Ramos (cell line): ENCODE results near the gene DNAAF5.
"Not testable (repeated sequence)": the region's sequence is repeated elsewhere in the genome, so short reads cannot be mapped to it uniquely, and the experiment has no call there.

Experiments used
- in situ Hi-C: fragments of 300-500 bp; cut with MboI; formaldehyde crosslinking; loops from one replicate; pipeline ENCODE4 v1.14.3; 2022; ENCODE audit warnings: low sequenced_read_pairs; ENCODE audit not compliant: unreplicated experiment

DNAAF5 gene

DNA sequence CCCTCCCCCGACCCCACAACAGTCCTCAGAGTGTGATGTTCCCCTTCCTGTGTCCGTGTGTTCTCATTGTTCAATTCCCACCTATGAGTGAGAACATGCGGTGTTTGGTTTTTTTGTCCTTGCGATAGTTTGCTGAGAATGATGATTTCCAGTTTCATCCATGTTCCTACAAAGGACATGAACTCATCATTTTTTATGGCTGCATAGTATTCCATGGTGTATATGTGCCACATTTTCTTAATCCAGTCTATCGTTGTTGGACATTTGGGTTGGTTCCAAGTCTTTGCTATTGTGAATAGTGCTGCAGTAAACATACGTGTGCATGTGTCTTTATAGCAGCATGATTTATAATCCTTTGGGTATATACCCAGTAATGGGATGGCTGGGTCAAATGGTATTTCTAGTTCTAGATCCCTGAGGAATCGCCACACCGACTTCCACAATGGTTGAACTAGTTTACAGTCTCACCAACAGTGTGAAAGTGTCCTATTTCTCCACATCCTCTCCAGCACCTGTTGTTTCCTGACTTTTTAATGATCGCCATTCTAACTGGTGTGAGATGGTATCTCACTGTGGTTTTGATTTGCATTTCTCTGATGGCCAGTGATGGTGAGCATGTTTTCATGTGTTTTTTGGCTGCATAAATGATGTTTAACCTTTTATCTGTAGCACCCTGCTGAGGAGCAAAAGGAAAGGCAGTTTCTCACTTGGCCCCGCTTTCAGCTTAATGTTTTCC, 70.1 kb downstream of the DNAAF5 start:
- in situ Hi-C loops, result not testable (repeated sequence)

DNA sequence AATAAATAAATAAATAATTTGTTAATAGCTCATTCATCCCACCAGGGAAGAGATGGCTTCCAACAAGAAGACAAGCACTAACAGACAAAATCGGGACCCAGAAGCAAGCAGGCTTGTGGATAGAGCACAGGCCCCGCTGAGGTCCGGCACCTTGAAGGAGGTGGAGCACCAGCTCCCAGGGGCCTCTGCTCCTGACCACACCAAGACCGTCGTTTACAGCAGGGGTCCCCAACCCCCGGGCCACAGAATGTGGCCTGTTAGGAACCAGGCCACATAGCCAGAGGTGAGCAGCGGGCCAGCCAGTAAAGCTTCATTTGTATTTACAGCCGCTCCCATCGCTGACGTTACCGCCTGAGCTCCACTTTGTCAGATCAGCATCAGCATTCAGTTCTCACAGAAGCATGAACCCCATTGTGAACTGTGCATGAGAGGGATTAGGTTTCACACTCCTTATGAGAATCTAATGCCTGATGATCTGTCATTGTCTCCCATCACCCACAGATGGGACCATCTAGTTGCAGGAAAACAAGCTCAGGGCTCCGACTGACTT, 72.5 kb downstream of the DNAAF5 start:
- in situ Hi-C loops, result no loop called here

DNA sequence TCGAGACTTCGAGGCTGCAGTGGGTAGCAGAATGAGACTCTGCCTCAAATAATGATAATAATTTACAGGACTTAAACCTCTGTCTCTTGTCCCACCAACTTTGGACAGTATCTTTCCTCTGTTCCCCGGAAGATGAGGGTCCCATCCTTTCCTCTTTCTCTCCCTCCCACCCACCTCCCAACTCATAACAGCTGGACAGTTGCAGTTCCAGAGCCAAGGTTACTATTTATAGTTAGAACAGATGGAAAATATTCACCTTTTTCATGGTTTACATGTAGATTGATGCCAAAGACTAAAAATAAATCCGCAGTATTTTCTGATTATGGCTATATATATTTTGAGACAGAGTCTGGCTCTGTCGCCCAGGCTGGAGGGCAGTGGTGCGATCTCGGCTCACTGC, 74.2 kb downstream of the DNAAF5 start:
- in situ Hi-C loops, result no loop called here

DNA sequence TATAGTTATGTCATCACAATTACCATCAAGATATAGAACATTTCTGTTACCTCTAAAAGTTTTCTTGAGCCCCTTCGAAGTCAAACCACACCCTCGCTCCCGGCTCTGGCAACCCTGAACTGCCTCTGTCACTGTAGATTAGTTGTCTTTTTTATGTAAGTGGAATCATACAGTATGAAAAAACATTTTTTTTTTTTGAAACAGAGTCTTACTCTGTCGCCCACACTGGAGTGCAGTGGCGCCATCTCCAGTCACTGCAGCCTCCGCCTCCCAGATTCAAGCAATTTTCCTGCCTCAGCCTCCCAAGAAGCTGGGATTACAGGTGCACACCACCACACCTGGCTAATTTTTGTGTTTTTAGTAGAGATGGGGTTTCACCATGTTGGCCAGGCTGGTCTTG, 74.9 kb downstream of the DNAAF5 start:
- in situ Hi-C loops, result not testable (repeated sequence)

DNA sequence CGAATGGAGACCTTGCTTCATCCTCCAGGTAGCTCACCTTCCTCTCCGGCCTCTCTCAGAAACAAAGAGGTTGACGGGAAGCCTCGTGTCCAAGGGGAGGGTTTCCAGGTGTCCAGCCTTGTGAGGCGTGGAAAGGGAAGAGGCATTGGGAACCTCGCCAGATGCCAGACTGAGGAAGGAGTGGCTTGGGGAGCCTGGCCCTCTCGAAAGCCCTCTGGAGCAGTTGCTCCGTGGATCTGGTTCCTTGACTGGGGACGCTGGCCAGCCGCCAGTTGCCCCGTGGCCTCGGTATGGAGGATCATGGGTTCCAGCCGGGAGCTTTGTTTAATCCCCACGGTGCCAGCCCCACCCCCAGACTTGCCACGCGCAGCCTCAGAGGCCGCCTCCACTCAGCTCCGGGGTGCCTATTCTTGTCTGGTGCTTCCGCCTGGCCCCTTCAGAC, 75.5 kb downstream of the DNAAF5 start:
- in situ Hi-C loops, result no loop called here

DNA sequence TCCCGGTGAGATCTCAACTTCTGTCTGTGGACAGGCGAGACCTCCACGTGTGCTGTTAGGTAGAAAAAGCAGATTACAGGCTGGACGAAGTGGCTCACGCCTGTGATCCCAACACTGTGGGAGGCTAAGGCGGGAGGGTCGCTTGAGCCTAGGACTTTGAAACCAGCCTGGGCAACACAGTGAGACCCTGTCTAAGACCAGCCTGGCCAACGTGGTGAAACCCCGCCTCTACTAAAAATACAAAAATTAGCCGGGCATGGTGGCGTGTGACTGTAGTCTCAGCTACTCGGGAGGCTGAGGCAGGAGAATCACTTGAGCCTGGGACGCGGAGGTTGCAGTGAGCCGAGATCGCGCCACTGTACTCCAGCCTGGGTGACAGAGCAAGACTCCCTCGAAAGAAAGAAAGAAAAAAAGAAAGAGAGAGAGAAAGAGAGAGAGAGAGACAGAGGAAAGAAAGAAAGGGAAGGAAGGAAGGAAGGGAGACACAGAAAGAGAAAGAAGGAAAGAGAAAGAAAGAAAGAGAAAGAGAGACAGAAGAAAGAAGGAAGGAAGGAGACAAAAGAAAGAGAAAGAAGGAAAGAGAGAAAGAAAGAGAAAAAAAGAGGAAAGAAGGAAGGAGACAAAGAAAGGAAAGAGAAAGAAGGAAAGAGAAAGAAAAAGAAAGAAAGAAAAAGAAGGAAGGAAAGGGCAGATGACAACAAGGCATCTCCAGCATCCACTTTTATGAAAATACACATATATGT, 76.2 kb downstream of the DNAAF5 start:
- in situ Hi-C loops, result no loop called here

DNA sequence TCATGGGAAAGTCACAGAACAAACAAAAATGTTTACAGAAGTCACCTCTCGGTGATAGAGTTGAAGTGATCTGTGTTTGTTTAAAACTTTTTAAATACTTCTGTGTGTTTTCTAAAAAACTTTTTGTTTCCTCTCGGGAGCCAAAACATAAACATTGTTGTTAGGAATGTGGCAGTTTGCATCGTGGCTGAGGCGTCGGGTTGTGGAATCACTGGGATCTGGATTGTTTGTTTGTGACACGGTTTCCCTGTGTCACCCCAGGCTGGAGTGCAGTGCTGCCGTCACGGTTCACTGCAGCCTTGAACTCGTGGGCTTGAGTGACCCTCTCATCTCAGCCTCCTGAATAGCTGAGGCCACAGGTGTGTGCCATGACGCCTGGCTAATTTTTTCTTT, 76.7 kb downstream of the DNAAF5 start:
- in situ Hi-C loops, result no loop called here

DNA sequence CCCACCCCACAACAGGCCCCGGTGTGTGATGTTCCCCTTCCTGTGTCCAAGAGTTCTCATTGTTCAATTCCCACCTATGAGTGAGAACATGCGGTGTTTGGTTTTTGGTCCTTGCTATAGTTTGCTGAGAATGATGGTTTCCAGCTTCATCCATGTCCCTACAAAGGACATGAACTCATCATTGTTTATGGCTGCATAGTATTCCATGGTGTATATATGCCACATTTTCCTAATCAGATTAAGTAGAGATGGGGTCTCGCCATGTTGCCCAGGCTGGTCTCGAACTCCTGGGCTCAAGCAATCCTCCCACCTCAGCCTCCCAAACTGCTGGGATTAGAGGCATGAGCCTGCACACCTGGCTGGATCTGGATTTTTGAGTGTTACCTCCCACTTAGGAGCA, 77.3 kb downstream of the DNAAF5 start:
- in situ Hi-C loops, result not testable (repeated sequence)

DNA sequence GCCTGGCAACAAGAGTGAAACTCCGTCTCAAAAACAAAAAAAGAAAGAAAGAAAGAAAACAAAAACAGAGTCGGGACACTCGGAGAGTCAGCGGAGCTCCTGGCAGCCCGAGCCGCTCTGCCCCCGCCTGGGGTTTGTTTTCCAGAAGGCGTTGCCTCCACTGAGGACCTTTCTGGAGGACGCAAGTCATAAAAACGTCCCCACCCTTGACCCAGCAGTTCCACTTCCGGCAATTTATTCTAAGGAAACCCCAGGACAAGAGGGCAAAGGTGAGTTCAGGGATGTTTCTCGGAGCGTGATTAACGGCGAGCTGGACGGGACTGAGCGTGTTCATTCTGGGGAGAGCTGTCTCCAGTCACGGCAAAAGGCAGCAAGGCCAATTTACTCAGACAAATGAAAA, 78.8 kb downstream of the DNAAF5 start:
- in situ Hi-C loops, result no loop called here

DNA sequence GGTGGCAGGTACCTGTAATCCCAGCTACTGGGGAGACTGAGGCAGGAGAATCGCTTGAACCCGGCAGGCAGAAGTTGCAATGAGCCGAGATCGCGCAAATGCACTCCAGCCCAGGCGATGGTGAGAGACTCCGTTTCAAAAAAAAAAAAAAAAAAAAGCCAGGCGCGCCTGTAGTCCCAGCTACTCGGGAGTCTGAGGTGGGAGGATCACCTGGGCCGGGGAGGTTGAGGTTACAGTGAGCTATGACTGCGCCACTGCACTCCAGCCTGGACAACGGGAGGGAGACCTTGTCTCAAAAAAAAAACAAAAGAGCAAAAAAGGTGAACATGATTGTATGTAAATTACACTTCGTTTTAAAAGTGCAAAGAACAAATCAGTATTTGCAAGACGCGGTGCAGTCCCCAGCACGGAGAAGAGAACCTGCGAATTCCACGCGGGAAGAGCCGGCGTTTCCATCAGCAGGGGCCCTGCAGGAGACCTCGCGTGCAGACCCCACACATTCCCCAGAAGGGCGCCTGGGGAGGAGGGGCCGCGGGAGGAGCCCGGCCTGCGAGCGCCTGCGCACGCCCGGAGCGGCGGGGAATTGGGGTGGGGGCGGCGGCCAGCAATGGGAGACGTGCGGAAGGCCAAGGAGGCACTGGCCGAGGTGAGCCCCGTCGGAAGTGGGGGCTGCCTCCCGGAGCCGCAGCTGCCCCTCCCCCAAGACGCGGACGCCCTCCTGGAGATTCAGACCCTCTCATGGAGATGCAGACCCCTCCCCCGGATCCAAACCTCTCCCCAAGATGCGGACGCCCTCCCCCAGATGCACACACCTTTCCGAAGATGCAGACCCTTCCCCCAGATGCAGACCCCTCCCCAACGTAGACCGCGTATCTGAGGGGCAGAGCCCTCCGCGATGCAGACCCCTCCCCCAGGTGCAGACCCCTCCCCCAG, 89.1 kb downstream of the DNAAF5 start:
- in situ Hi-C loops, result no loop called here

DNA sequence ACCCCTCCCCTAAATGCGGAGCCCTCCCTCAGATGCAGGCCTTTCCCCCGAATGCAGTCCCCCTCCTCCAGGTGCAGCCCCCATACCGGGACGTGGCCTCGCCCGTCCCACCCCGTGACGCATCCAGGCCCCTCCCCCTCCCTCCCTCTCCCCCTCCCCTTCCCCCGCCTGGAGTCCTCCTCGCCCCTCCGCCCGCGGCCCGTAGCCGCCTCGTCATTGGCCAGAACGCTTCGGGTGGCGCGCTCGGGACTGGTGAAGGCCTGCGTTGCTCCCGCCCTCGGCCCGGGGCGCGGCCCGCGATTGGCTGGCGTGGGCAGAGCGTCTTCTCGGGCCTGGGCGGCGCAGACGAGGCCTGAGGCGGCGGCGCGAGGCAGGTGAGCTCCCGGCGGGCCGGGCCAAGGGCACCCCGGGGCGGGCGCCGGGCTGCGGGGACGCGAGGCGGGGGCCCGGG, 89.8 kb downstream of the DNAAF5 start:
- in situ Hi-C loops, result no loop called here

DNA sequence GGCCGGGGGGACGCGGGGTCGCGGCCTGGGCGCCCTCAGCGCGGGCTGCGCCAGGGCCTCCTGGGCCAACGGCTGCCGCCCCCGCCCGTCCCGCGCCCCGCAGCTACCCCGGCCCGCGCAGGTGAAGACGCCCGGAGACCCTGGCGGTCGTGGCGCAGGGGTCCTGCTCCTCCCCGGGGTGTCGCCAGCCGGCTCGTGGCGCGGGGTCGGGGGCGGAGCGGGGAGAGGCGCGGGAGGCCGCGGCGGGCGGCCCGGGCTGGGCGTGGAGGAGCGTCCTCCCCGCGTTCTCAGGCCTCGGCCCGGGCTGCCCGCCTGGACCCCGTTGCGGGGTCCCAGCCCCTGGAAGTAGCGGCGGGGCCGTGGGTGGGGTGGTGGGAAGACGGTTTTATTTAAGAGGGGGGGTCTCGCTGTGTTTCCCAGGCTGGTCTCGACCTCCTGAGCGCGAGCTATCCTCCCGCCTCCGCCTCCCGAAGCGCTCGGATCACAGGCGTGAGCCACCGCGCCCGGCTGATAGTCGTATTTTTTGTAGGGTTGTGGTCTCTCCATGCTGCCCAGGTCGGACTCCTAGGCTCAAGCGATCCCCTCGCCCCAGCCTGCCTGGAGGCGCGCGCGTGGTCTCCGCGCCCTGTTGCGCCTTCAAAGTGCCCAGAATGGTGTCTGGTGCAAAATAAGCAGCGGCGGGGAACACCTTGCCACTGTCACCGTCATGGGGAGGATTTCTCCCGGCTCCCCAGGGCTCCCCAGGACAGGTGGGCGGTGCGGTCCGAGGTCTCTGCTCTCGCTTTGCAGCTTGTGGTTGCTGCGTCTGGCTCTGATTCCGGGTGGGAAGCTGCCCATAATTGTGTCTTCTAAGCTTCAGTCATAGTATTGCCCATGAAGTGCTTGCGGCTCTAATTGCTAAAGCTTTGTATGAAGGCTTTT, 90.5 kb downstream of the DNAAF5 start:
- in situ Hi-C loops, result no loop called here

DNA sequence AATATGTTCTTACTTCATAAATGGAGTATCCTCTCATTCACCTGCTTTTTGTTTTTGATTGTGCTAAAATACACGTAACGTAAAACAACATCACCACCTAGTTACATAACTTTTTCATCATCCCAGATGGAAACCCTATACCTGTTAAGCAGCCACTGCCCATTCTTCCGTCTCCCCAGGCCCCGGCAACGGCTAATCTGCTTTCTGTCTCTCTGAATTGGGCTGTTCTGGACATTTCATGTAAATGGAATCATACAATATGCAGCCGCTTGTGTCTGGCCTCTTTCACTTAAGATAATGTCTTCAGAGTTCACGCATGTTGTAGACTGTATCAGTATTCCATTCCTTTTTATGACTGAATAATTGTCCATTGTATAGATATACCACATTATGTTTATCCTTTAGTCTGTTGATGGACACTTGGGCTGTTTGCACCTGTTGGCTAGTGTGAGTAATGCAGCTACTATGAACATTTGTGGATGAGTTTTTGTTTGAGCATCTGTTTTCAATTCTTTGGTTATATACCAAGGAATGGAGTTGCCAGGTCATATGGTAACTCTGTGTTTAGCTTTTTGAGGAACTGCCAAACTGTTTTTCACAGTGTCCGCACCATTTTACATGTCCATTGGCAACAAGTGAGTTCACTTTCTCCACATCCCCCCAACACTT, 91.7 kb downstream of the DNAAF5 start:
- in situ Hi-C loops, result no loop called here

DNA sequence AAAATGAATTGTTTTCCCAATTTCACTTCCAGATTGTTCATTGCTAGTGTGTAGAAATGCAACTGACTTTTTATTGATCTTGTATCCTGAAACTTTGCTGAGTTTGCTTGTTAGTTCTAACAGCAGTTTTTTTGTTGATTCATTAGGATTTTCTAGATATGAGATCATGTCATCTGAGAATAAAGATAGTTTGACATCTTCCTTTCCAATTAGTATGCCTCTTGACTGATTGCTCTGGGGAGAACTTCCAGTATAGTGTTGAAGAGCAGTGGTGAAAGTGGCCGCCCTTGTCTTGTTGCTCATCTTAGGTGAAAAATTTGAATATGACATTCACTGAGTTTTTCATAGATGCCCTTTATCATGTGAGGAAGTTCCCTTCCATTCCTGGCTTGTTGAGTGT, 93.8 kb downstream of the DNAAF5 start:
- in situ Hi-C loops, result no loop called here

DNA sequence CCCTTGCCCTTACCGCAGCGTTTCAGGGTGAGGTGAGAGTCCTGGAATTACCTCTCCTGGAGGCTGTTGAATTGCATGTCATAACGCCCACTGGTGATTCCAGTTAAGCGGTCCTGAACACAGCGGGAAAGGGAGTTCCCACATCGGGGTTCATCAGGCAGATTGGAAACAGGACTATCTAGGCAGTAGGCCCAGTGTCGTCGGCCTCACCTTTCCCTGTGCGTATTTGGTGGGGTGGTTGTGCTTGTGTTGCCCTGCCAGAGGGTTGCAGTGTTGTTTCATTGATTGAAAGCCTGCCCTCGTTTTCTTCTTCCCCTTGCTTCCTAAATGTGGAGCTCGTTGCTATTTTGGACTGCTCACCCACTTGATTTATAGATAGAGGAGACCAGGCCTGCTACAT, 95.2 kb downstream of the DNAAF5 start:
- in situ Hi-C loops, result no loop called here

DNA sequence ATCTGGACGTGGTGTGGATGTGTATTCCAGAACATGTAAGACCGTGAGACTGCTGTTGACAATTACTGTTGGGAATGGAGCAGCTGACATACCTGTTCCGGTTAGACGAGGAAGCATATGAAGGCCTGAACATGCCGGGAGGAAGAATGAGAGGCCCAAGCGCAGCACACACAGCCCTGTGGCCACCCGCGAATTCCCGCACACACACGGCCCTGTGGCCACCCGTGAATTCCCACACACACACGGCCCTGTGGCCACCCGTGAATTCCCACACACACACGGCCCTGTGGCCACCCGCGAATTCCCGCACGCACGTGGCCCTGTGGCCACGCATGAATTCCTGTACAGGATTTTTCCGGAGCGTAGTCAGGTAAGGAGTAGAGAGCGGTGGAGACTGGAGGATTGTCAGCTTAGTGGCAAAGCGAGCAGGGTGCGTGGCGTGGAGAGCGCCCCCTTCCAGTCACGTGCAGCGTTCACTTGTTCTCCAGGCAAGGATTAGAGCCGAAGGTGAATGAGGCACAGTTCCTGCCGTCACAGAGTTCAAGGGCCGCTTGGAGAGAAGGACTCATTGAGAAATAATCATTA, 96.3 kb downstream of the DNAAF5 start:
- in situ Hi-C loops, result no loop called here

DNA sequence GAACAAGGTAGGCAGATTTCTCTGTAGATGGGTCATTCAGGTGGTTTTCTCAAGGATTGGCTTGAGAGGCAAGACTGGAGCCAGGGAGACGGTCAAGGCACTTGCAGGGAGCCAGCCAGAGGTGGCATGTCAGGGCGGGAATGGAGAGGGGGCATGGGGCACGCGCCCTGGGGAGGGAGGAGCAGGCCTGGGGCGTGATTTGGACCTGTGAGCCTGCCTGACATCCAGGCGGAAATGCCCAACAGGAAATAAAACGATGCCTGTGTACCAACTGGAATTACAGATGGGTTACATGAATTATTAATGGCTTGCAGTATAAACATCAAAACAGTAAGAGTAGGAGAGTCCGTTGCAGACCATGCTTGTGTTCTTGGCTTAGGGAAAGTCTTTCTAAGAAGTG, 97.2 kb downstream of the DNAAF5 start:
- in situ Hi-C loops, result no loop called here

DNA sequence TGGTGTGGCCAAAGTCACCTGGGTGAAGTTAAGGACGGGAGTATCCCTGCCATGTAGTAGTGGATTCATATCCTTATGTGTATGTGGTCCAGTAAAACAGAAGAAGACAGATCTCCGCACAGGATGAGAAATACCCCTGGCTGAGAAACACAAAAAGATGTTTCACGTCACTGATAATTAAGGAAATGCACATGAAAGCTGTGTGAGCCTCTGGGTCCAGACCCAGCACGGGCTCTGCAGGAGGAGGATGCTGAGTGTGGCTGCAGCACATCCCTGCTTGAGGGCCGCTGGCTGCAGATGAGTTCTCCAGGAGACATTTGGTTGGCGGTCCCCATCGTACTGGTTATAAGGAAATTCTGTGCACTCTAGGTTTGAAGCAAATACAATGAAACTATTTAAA, 97.6 kb downstream of the DNAAF5 start:
- in situ Hi-C loops, result no loop called here

DNA sequence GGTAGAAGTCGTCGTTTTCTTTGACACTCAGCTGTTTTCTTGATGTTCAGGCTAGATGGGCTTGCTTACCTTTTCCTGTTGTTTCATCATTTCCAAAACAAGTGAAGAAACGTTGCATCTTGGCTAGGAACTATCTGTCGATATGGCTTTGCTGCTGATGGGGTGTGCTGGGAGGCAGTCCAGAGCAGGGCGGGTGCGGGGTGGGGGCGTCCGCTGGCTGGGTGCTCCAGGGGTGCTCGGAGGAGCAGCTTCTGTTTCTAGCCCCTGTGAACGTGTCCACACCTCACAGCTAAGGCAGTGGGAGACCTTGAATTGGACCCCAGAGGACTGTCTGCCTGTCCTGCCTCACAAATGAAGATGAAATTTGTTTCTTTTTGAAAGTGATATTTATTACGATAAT, 98.2 kb downstream of the DNAAF5 start:
- in situ Hi-C loops, result no loop called here
